GM12801 (cell line): Measurements from ENCODE around the gene CCDC81.

Experiments
- TF ChIP-seq, protein P1 (sequence below): IDR thresholded peaks from one replicate; pipeline ENCODE4 v1.5.1; 2011; ENCODE audit warnings: control low read depth; ENCODE audit not compliant: insufficient read length; ENCODE audit errors: extremely low read depth

The CCDC81 gene

DNA sequence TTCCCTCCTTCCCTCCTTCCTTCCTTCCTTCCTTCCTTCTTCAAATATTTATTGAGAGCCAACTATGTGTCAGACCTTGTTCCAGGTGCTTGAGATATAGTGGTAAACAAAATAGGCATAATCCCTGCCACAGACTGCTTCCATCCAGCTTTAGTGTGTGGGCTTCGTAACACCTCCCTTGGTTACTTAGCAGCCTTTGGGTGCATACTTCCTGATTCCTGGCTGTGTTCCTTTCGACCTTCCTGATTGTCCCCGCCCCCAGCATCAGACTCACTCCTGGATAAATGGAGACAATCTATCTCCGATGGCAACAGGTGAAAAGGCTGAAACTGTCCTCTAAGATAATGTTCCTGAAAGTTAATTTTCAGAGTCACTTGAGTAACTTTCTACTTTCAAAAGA lies 13.5 kb downstream of the CCDC81 start:
- TF ChIP-seq, protein P1, sequence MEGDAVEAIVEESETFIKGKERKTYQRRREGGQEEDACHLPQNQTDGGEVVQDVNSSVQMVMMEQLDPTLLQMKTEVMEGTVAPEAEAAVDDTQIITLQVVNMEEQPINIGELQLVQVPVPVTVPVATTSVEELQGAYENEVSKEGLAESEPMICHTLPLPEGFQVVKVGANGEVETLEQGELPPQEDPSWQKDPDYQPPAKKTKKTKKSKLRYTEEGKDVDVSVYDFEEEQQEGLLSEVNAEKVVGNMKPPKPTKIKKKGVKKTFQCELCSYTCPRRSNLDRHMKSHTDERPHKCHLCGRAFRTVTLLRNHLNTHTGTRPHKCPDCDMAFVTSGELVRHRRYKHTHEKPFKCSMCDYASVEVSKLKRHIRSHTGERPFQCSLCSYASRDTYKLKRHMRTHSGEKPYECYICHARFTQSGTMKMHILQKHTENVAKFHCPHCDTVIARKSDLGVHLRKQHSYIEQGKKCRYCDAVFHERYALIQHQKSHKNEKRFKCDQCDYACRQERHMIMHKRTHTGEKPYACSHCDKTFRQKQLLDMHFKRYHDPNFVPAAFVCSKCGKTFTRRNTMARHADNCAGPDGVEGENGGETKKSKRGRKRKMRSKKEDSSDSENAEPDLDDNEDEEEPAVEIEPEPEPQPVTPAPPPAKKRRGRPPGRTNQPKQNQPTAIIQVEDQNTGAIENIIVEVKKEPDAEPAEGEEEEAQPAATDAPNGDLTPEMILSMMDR = no peak

DNA sequence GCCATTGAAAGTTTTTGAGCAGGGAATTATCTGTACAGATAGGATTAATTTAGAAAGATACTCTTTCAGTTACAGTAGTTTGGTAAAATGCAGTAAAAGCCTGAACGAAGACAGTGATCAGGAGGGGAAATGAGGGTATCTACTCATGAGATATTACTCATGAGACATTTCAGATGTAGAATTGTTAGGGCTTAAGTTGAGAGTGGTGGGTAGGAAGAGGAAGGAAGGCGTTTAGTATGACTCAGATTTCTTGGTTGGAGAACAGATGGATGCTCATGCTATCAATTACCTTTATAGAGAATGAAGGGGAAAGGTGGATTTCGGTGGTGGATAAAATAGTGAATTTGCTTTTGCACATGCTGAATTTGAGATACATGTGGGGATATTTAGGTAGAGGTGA lies 15.8 kb downstream of the CCDC81 start:
- TF ChIP-seq, protein P1 = no peak

DNA sequence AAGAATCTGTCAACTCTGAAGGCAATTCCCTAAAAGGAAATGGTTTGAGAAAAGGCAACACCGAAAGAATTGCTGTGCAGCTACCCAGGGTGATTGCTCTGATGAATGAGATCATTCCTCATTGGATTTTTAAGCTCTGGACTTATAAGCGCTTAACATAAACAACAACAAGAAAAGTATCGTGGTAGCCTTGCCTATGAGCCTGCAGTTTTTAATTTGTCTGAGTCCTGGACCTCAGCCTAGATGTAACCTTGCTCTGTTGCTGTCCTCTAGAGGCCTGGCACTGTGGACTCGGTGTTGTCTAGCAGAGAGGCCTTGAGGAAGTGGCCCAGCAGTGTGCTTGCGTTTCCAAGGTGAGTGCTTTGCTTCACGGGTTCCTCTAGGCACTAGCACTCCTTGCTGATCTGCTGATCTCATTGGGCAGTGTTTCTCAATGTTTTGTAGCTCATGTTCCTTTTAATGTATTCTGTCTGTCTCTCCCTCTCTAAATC lies 20.4 kb downstream of the CCDC81 start:
- TF ChIP-seq, protein P1 = no peak

DNA sequence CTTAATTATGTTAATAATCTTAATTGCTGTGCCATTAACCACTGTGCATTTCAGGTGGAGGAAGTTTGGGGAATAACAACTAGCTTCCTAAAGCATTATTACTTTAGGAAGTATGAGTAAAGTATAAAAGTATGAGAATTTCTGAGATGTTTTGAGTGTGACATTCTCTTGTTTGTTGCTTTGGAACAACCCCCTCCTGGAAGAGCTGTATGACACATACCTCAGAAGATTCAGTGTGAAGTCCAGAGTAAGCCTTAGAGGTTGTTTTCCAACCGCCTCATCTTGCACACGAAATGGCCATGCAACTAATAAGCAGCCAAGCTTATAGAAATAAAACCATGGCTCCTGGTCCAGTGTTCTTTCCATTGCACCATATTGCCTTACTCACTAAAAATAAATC lies 21.7 kb downstream of the CCDC81 start:
- TF ChIP-seq, protein P1 = no peak

DNA sequence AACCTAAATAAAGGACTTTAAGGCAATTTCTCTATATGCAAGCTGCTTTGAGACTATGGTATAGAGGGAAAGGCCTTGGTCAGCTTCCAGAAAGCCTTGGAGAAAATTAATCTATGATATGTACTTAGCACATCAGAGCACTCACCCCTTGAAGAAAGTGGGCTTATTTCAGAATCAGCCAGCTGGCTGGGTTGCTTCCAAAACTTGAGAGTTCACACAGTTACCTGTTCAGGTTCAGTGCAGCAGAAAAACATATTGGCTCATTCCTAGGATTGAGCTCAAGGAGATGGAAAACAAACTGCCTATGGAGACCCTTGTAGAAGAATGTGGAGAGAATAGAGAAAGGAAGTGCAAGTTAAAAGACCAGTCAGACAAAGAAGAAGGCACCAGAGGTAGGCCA lies 22.7 kb downstream of the CCDC81 start:
- TF ChIP-seq, protein P1 = no peak

DNA sequence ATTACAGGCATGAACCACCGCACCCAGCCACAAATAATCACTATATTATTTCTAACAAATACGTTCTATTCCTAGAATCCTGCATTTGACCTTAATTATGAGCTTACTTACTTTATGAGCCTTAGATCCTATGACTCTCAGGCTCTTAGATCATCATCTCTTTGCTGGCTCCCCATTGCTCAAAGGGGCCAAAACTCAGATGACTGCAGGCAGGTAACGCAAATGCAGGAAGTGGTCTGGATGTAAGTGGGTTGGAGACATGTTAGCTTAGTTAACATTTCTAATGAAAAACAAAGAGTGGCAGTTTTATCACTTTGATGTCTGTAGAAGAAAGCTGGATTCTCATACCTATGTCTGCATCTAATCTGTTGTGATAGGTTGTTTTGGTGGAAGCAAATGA lies 23.4 kb downstream of the CCDC81 start:
- TF ChIP-seq, protein P1 = no peak

DNA sequence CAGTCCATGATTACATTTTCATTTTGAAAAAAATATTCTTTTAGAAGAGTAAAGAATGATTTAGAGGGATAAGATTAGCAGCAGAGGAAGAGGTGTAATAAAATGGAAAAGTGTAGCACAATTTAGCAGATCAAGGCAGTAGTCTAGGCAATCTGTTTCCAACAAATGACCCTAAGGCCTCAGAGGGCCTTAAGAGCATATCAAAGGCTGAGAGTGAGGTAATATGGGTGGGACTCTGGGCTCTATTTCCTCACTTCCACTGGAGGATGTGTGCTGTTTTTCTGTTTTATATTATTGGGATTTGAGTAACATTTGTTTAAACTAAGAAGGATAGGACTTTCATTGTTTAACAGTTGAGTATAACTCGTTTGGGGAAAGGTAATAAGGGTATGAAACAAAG lies 28.8 kb downstream of the CCDC81 start:
- TF ChIP-seq, protein P1 = no peak

DNA sequence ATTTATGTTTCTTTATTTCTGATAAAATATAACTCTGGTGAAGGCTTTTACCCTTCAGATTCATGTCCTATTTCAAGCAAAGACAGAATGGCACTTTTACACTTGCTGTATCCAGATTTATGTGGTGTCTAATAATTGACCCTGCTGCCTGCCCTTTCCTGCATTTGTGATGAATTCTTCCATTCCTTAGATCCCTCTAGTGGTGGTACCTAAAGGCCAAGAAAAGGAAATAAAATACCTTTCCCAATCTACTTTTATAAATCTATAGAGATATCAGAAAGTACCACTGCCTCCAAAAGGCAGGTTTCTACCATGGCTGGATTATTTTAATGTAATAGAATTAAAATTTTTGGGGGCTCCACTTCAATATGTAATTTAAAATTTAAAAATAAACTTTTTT lies 34.2 kb downstream of the CCDC81 start:
- TF ChIP-seq, protein P1 = no peak
